Subcutaneous preadipocyte (primary cell): Measurements from ENCODE around the gene IQCE. TPM values are rescaled to one million over a fixed set of nuclear protein-coding genes. Genes with fewer than 3 reads are reported as not detected.

Source experiments
- small RNA-seq: library from RNA; depleted of rRNA; stranded (forward); fragments of <200 nt; gene quantifications from one replicate; pipeline ENCODE3, GENCODE V24; 2012
- total RNA-seq: library from RNA; depleted of rRNA; stranded (reverse); fragments of >200 nt; gene quantifications from 2 replicates; pipeline ENCODE4 v1.2.3, GENCODE V29; 2012

The IQCE gene
- total RNA-seq: 9.2 and 11.7 TPM in 2 replicates

DNA sequence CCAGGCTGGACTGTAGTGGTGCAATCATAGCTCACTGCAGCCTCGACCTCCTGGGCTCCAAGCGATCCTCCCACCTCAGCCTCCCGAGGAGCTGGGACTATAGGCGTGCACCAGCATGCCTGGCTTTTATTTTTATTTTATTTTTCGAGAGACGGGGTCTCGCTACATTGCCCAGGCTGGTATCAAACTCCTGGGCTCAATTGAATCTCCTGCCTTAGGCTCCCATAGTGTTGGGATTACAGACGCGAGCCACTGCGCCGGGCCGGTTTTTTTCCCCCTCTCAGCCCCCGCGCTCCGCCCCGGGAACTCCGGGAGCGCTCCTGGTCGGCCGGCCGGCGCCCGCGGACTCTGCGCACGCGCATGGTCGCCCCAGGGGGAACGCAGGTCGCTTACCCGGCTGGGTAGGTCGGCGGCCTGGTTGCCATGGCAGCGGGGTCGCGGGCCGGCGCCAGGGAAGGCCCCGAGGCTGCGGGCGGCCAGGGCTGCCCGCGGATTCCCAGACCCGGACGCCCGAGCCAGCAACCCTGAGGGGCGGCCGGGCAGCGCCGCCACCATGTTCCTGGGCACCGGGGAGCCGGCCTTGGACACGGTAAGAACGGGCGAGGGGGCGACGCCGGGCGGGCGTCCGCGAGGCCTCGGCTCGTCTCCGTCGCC, at the start of gene IQCE:
IQCE (plus strand) TSS at position 351 of the 654 bp plus-strand sequence; CDS start at position 554, 203 bp downstream.

GRCh38 chr7:2519119-2519930, 39.5 kb upstream of the IQCE start, which contains the start of gene LFNG:
Gene LFNG (plus strand): TSS chr7:2519774. CDS start chr7:2519862, 88 bp downstream.

DNA sequence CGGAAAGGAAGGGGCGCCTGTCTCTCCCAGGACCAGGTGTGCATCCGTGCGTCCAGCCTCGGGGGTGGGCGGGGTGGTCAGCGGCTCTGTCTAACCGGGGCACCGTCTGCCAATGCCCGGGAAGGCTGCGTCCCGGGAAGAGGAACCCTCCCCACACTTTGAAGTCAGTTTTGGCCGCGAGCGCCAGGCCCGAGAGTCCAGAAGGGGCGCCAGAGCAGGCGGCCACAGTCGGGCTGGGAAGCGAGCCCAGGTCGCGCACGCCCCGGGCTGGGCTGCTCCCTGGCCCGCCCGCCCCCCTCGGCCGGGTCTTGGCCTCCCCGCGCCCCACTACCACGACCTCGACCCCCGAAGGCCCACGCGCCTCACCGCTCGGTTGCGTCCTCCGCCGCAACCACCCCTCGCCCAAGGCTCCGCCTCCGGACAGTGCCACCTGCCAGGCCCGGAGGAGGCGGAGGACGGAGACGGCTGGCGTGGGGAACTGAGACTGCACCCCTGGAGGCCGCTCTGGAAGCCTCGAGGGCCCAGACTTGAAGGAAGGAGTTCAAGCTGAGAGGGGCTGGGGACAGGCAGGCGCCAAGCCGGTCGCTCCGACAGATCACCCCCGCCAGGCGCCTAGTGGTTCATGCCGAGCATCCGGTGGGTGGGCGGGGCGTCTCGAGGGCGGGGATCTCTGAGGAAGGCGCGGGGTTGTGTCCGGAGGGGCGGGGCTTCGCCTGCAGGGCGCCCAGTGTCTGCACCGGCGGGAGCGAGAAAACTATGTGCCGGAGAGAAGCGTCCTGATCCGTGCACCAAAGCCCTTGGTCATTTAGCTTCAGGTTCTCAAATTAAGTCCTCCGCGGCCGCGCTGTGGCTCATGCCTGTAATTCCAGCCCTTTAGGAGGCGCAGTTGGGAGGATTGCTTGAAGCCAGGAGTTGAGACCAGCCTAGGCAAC, 3.4 kb upstream of the IQCE start, which contains the start of gene BRAT1:
BRAT1 (minus strand) TSS at position 404 of the 932 bp plus-strand sequence. CDS start 1,093 bp downstream, outside the sequence.

GRCh38 chr7:2631946-2632732, 73.4 kb downstream of the IQCE start, which contains the start of gene TTYH3:
Gene TTYH3 (plus strand): TSS chr7:2631986. CDS start chr7:2632156, 170 bp downstream.

Small RNA genes lying within 50 kb of the gene (small RNA-seq; reads per million reads assigned to genes)
- gene MIR4648: not detected

Other genes starting within 250 kb of the IQCE start
- gene SNX8, start 244.5 kb upstream of the IQCE start, total RNA-seq: 17.3 and 23.7 TPM in 2 replicates
- gene EIF3B, start 204.2 kb upstream of the IQCE start, total RNA-seq: 191 and 238 TPM in 2 replicates
- gene CHST12, start 155.4 kb upstream of the IQCE start, total RNA-seq: 1.8 and 2.7 TPM in 2 replicates
- gene GRIFIN, start 82.6 kb upstream of the IQCE start, total RNA-seq: not detected in 2 replicates
- gene LFNG, start 39.2 kb upstream of the IQCE start, total RNA-seq: 1.1 and 3.7 TPM in 2 replicates
- gene BRAT1, start 3.5 kb upstream of the IQCE start, total RNA-seq: 26.8 and 30.5 TPM in 2 replicates
- 19.0 and 24.6 TPM in 2 replicates for gene TTYH3, start 73.0 kb downstream of the IQCE start, total RNA-seq
- gene AMZ1, start 129.2 kb downstream of the IQCE start, total RNA-seq: under 0.01 TPM in 1 of 2 replicates, not detected in the other